Stimulated activated CD8-positive, alpha-beta memory T cell treated with anti-CD3 and anti-CD28 coated beads, Interleukin-15, amount 100 ng/mL, for 24 hours (primary cell): ENCODE measurements around the gene PARP16.
"Not testable (repeated sequence)": the region's sequence is repeated elsewhere in the genome, so short reads cannot be mapped to it uniquely, and the experiment has no call there.

Source experiments
- DNase-seq: peaks from one replicate; pipeline ENCODE4 v3.0.0-alpha.2; 2020; ENCODE audit warnings: low read depth

Gene PARP16

GRCh38 chr15:65275728-65276126, 11.0 kb downstream of the PARP16 start:
- no peak for DNase-seq

DNA sequence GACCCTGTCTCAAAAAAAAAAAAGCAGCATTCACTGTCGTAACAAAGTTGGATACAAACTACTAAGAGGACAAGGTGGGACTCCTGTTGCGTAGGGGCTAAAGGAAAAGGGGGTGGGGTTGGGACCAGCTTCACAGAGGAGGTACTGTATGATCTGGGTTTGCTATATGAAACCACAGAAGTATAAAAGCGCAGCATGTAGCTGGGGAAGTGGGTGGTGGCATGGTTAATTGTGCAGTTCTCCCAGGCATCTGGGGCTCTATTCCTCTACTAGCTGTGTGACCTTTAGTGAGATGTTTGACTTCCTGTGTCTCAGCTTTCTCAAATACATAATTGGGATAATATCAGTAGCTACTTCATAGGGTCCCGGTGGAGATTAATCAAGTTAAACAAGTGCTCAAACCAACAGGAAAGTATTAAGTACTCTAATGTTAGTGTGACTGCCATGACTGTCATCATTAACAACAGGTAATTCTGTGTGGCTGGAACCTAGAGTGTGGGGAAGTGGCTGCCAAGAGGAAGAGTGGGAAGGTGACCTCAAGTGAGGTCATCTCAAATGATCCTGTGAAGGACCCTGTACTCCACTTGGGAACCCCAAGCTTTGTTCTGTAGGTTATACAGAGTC, 11.5 kb downstream of the PARP16 start:
- DNase-seq, result no peak

- DNase-seq, result not testable (repeated sequence)
These were observed 15.7 kb downstream of the PARP16 start for GRCh38 chr15:65270811-65271545.

DNA sequence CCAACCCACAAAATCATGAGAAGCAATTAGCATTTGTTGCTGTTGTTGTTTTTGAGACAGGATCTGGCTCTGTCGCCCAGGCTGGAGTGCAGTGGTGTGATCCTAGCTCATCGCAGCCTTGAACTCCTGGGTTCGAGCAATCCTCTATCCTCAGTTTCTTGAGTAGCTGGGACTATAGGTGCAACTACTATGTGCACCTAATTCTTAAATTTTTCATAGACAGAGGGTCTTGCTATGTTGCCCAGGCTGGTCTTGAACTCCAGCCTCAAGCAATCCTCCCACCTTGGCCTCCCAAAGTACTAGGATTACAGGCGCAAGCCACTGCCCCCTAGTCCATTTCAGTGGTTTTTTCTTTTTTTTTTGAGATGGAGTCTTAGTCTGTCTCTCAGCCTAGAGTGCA, 18.3 kb downstream of the PARP16 start:
- no peak for DNase-seq

- DNase-seq, result no peak
These were observed 20.2 kb downstream of the PARP16 start for GRCh38 chr15:65266469-65266868.

GRCh38 chr15:65264863-65265430, 21.7 kb downstream of the PARP16 start:
- no peak for DNase-seq

DNA sequence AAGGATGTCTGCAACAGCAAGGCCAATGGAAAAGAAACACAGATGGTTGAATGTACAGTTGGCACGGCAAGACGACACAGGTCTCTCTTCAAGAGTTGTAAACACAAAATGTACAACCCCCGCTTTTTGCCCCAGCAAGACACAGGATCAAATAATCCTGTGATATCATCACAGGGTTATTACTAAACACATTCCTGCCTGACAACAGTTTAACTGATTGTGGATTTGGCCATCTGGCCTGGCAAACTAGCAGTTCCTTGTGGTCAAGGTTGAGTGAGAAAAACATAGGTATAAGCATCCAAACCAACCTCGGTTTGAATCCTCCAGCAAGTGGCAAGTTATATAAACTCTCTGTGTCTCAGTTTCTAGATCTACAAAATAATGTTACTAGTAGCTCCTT, 23.4 kb downstream of the PARP16 start:
- DNase-seq, result no peak

- DNase-seq, result no peak
These were observed 25.7 kb downstream of the PARP16 start for GRCh38 chr15:65260968-65261367.

DNA sequence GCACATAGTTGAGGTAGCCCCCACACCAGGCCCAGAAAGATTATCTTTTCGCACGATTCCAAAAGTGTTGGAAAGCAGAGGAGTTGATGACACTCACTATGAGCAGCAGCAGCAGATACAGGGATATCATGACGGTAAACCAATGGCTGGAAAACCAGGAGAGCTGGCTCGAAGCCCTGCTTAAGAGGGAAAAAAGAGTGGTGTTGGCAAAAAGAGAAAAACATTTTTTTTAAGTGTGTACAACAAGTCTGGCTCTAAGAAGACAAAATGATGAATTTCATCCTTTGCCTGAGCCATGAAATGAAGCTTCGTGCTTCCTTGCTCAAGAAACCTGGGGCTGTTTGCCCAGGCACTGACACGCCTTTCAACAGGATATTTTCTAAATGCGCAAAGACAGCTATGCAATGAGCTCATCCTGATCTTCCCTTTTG, 27.3 kb downstream of the PARP16 start:
- DNase-seq, result no peak

DNA sequence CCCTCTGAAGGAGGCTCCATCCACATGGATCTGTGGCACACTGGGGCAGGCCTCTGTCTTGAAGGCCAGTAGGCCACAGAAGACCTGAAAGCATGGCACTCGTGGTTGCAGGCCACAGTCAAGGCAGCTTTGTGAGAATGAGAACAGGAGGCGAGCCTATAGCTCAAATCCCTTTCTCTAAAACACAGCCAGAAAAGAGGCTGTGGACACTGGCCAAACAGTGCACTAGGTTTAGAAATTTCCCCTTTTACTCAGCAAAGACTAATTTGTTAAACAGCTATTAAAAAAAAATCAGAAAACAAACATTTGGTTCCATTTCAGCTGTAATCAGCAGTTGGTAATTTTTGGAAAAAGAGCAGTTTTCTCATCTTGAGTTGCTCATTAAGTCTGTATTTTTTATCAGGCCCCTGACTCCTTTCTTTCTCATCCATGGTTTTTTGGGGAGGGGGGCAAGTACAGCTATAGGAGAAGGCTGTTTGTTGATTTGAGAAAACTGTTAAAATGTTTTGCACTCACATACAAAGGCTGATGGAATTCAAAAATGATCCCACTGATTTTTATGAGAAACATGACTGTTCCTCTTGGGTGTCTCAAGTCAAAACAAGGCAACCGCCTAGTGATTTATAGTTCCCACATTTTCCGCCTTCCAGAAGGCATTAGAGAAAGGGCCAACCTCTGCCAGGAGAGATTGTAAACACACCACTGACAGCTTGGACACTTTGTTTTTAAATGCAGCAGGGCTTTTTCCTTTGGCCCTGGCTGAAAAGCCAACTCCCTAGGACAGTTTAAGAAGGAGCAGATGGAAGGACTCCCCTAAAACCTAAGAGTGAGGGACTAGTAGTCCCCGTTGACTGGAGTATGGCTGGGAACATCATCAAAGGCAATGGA, 28.1 kb downstream of the PARP16 start:
- DNase-seq, result no peak

- no peak for DNase-seq
These were observed 31.1 kb downstream of the PARP16 start for GRCh38 chr15:65255486-65256140.

DNA sequence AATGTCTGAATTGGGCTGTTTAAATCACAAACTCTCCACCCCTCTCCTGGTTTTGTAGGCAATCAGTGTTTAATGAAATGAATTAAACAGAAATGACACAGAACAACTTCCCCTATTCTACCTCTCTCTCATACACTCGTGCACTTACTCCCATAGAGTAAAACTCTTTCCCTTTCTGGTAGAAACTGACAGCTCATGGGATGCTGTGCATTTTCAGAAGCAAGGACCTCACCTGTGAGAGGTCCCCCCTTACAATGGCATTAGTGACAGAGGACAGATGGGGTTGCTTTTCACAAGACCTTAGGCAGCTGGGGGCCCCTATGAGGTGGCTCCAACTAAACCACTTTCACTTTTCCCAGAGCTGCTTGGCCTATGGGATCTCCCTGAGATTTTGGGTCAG, 31.9 kb downstream of the PARP16 start:
- DNase-seq, result no peak

- no peak for DNase-seq
These were observed 32.3 kb downstream of the PARP16 start for GRCh38 chr15:65254356-65254755.

- no peak for DNase-seq
These were observed 37.0 kb downstream of the PARP16 start for GRCh38 chr15:65249641-65250040.

DNA sequence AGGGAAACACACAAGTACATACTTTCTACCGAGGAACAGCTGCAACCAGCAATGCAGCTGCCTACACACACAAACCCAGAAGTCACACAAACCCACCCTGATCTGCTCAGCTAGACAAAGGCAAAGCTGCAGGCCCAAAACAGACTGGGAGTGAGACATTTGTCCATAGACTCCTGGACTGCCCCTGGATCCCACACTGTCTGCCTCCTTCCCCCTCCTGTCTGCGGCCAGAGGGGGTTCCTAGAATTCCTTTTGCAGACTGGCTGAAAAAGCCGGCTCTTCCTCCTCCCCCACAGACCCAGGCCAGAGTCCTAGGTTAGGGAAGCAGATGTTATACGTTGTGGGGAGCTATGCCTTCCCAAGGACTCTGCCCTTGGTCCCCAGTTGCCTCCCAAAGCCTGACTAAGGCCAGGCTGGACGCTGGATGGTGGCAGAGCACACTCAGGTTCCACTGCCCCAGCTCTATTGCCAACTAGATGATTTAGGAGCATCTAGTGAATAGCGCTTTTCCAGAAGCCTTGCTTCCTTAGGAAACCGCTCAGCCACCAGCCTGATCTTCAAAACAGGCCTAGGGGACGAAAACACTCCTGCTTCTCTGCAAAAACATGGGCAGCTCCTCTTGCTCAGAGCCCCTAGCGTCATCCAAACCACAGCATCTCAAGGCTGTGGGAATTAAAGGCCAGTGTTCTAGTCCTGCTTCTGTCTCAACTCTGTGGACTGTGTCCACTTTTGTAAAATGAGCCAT, 38.0 kb downstream of the PARP16 start:
- DNase-seq, result no peak

DNA sequence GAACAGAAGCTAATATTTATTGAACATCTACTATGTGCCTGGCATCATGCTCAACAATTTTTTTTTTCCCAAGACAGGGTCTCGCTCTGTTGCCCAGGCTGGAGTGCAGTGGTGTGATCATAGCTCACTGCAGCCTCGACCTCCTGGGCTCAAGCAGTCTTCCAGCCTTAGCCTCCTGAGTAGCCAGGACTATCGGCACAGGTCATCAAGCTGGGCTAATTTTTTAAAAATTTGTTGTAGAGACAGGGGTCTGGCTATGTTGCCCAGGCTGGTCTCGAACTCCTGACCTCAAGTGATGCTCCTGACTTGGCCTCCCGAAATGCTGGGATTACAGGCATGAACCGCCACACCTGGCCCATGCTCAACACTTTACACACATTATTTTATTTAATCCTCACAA, 39.7 kb downstream of the PARP16 start:
- DNase-seq, result no peak

DNA sequence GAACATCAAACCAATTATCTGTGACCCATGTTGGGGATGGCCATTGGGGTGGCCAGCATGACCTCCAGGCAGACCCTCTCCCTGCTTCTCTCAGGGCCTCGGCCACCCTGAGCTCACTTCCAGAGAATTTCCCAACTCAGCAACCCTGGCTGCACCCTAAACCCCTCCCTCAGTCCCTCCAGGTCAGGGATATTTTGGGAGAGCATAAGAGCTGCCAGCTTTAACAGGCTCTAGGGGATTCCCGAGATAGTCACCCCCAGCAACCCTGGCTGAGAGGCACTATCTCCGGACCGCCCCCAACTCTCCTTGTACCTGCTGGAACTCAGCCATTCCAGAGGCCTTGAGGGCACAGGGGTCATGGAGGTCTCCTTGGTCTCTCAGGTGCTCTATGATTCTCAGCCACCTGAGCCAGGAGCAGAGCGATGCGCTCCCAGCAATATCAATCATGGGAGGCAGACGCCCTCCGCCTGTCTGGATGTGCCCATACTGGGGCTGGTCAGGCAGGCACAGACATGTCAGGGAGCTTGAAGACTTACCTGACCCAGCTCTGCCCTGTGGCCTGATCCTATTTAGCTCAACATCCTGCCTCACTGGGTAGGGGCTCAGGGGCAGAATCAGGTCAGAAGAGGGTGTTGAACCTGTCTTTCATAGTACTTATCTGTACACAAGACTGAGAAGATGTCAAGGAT, 40.5 kb downstream of the PARP16 start:
- DNase-seq, result no peak

- no peak for DNase-seq
These were observed 41.4 kb downstream of the PARP16 start for GRCh38 chr15:65245096-65245856.

GRCh38 chr15:65244638-65245037, 42.0 kb downstream of the PARP16 start:
- DNase-seq, result no peak

DNA sequence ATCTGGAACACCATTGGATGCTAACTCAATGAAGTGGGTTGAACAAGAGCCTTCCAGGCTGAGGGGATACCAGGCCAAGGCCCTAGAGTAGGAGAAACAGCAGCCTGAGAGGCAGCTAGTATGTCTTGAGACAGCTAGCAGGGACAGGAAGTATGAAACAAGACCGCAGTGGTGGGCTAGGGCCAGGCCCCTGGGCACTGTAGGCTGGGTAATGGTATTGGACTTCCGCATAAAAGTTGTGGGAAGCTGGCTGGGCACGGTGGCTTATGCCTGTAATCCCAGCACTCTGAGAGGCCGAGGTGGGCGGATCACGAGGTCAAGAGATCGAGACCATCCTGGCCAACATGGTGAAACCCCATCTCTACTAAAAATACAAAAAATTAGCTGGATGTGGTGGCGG, 50.2 kb downstream of the PARP16 start:
- DNase-seq, result not testable (repeated sequence)
